Measurements from ENCODE around the gene TSPAN2.

Gene TSPAN2

DNA sequence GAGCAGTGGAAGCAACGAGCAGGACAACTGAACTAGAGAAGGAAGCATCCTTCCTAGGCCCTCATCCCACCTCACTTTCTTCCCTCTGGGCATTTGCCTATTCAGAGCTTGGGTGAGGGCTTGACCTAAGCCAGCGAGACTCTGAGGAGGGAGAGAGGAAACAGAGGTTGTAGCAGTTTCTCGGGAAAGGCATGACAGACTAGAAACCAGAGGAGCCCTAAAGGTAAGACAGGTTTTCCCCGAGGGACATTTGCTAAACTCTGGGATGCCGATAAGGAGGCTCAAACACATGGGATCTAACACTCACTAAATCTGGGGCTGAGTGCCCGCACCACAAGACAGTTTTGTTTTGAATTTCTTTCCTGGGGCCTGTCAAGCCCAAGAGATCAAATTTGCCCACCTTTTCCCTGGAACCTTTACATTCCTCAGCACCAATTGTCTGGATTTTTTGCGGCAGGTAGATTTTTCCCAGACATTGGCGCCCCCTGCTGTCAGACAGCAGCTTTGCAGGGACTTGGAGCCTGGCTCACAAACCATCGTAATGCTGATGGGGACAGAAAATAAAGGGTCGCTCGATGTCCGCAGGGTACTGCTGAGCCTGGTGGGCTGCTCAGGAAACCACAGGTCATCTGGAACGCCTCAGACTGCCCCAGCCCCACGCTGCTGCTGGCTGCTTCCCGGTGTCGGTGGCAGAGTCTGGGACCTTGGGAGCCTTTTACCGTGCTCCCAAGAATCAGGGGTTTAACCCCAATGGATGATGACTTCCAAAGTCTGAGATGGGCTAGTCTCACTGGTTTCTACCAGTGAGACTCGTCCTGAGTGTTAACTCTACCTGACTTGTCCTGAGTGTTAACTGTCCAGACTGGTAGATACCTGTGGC is 23.4 kb upstream of the TSPAN2 start:
- peak; percentile 48 for DNase-seq

GRCh38 chr1:115107516-115108260 is 18.4 kb upstream of the TSPAN2 start:
- no peak for DNase-seq

- no peak for DNase-seq
These were observed 16.5 kb upstream of the TSPAN2 start for GRCh38 chr1:115105831-115106230.

DNA sequence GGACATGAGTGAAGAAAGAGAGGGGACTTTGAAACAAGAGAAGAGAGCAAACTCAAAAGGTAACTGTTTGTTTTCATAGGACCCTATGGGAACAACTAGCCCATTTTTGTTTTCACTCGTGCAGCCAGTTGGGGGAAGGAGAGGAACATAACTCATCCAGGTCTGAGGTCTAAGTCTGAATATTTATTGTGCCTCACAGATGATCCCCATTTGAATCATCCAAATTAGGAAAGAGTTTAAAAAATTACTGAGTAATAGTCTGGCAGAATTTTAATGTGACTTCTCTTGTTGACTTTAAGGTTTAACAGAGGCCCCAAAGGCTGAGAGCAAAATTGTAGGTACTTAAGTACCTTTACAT is 10.4 kb upstream of the TSPAN2 start:
- no peak for DNase-seq

GRCh38 chr1:115098979-115099692 is 9.8 kb upstream of the TSPAN2 start:
- DNase-seq = no peak

GRCh38 chr1:115092175-115092574 is 2.9 kb upstream of the TSPAN2 start:
- DNase-seq = no peak

DNA sequence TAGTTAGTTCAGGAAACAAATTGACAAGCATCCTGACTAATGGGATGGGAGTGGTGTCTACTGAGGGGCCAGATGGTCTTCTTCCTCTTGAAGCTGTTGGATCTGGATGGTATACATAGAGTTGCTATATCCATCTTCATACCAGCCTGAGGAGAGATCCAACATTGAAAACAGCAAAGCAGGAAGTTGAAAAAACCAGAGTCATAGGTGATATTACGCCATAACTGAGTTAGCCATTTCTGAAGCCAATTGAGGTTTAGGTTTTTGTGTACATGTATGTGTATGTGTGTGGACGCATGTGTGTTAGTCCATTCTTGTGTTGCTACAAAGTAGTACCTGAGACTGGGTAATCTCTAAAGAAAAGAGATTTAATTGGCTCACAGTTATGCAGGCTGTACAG is 2.3 kb upstream of the TSPAN2 start:
- DNase-seq = no peak

DNA sequence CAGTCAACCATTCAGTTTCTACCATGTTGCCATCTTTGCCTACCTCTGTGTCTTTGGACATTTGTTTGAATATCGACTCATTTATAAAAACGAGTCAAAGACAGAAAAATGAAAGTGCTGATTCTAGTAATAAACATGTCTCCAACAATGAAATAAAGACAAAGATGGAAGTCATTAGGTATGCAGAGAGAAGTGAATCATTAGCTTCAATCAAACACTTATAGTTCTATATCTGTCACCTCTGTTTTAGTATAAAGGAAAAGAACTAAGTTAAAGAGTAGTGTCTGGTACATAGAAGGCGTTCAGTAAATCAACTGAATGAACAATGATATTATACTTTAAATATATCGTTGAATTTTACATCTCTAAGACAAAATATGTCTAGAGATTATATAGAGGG is 1.7 kb upstream of the TSPAN2 start:
- DNase-seq = no peak

- no peak for DNase-seq
These were observed 1.2 kb upstream of the TSPAN2 start for GRCh38 chr1:115090540-115090939.

GRCh38 chr1:115090186-115090490 is 835 bp upstream of the TSPAN2 start:
- no peak for DNase-seq

DNA sequence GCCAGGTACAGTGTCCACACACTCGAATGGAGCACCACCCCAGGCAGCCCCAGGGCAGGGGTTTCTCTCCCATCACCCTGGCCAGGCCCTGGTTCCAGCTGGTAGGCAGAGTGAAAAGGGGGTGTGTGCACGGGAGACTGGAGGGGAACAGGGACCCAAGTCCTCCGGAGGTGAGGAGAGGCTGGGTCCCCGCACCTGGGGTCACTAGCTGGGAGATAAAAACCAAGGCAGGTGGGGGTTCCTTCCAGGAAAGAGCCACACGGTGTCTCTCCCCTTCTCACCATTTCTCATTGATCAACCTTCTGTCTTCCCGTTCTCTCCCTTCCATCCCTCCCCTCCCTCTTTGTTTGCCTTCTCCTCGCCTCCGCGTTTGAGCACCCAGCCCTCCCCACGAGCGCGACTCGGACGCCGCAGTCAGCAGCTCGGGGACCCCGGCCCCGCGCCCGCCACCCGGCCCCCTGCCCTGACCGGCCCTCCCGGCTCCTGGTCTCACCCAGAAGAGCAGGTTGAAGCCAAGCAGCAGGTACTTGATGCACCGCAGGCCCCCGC is 358 bp downstream of the TSPAN2 start:
- no peak for DNase-seq

- no peak for DNase-seq
These were observed 1.1 kb downstream of the TSPAN2 start for GRCh38 chr1:115088115-115088778.

DNA sequence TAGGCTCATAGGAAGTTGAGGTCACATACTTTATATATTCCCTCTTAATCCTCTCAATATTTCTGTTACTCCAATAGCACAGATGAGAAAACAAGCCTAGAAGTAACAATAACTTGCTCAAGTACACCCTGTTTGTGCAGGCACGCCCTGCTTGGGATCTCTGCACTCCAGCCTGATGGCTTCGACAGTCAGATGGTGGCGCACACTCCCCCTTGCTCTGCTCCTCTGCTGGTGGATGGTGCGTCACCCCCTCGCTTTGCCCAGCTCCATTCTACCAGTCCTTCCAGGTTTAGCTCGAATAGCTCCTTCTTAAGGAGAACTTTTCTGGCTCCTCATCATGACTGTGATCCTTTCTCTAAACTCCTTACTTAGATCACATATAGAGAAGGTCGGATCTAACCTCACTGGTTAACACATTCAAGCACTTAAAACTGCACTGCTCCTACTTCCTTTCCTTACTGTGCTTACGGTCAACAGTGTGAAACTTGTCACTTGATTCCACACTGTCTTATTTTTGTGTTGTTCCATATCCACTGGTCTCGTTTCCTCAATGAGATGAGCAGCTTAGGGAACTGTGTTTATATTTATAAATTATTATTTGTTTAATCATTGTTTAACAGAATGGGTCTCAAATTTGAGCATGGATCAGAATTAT is 3.0 kb downstream of the TSPAN2 start:
- DNase-seq = no peak

- no peak for DNase-seq
These were observed 4.3 kb downstream of the TSPAN2 start for GRCh38 chr1:115084902-115085511.

- DNase-seq = no peak
These were observed 6.4 kb downstream of the TSPAN2 start for GRCh38 chr1:115082949-115083348.

- no peak for DNase-seq
These were observed 10.6 kb downstream of the TSPAN2 start for GRCh38 chr1:115078708-115079107.

DNA sequence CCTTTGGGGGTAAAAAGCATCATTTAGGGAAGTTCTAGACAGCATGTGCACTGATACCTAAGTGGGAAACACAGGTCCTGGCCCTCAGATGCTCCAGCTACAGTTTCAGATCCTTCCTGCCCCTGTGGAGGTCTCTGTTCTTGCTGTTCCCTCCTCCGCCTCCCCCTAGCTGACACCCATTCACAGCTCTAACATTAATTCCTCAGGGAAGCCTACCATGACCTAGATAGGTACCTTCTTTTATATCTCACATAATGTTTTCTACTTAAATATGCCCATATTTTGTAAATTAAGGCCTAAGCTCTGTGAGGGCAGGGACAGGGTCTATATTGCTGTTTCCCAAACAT is 11.3 kb downstream of the TSPAN2 start:
- DNase-seq = no peak

DNA sequence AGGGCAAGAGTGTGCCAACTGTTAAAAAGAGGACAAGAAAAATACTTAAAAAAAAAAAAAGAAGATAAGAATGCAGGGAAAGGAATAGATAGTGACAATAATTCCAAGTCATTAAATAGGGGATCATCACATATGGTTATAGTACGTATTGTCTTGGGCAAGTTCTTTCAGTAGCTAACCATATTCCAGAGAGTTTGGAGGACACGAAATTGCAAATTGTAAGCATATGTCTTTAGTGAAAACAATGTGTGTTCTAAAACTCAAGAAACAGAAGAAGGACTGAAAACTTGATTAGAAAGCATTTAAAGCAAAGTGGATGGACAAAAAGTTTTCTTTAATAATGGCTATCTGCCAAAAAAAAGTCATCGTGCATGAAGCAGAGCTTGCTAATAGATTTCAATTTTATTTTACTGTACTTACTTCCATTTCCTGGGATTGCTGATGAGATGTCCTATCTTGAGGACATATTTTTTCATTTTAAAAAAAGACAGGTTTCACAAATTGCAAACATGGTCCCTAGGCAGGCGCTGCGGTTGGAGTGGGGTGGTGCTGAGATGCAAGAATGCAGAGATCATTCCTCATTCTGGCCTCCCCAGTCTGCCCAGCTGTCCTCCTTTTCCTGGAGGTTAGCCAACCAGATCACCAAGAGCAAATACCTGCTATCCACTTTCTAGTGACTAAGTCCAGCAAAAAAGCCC is 11.9 kb downstream of the TSPAN2 start:
- DNase-seq = no peak

- DNase-seq = no peak
These were observed 12.9 kb downstream of the TSPAN2 start for GRCh38 chr1:115076384-115076915.

DNA sequence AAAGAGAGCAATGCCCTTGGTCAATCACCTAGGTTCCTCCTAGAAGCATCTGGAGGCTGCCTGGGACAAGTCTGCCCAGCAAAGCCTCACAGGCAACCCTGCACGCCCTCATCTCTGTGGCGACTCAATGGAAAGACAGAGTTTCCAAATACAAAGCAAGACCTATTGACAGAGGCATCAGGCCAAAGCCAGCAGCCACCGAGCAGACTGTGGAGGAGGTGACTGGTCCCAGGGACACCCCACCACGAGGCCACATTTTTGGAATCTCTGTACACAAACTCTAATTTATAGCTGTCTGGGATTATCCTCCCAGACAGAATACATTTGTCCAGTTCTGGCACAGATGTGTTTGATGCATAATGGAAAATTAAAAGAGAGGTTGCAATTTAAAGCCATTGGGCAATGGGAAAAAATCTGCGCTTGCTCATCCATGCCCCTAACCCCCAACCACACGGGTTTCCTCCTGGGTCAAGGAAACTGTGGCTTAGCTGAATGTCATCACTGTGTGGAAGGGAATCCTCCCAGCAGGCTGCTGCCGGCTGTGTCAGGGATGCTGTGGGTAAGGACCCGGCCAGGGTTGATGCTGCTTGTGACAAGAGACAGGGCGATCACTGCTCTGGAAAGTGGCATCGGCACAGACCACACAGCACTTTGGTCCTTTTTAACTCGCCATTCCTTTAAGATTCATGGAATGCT is 14.3 kb downstream of the TSPAN2 start:
- no peak for DNase-seq
